Activated CD8-positive, alpha-beta memory T cell treated with anti-CD3 and anti-CD28 coated beads for 1 hour (primary cell): ENCODE data around the gene ADH5.
"Not testable (repeated sequence)": the region's sequence is repeated elsewhere in the genome, so short reads cannot be mapped to it uniquely, and the experiment has no call there.

Experiments used
- DNase-seq, 2 donors: peaks; one replicate each; pipeline ENCODE4 v3.0.0-alpha.2; 2020; ENCODE audit warnings: low read depth in 1 of 2; ENCODE audit errors: extremely low read depth in 1 of 2

Gene ADH5

GRCh38 chr4:99088023-99088449 lies 552 bp downstream of the ADH5 start:
- no peak for DNase-seq

GRCh38 chr4:99084595-99084994 lies 4.0 kb downstream of the ADH5 start:
- DNase-seq = no peak

- DNase-seq = no peak
Measured at GRCh38 chr4:99082192-99082591, 6.4 kb downstream of the ADH5 start.

- DNase-seq = not testable (repeated sequence)
Measured at GRCh38 chr4:99080869-99081268, 7.7 kb downstream of the ADH5 start.

GRCh38 chr4:99079625-99080295 lies 8.8 kb downstream of the ADH5 start:
- DNase-seq = no peak

GRCh38 chr4:99078931-99079624 lies 9.5 kb downstream of the ADH5 start:
- DNase-seq = no peak

GRCh38 chr4:99078336-99078735 lies 10.3 kb downstream of the ADH5 start:
- no peak for DNase-seq

GRCh38 chr4:99077177-99077576 lies 11.4 kb downstream of the ADH5 start:
- no peak for DNase-seq

- no peak for DNase-seq
Measured at GRCh38 chr4:99076292-99076976, 12.2 kb downstream of the ADH5 start.

- no peak for DNase-seq
Measured at GRCh38 chr4:99074816-99075215, 13.8 kb downstream of the ADH5 start.

- no peak for DNase-seq
Measured at GRCh38 chr4:99071159-99071558, 17.4 kb downstream of the ADH5 start.

GRCh38 chr4:99067617-99068016 lies 21.0 kb downstream of the ADH5 start:
- DNase-seq = no peak

- not testable (repeated sequence) for DNase-seq
Measured at GRCh38 chr4:99065521-99065920, 23.1 kb downstream of the ADH5 start.

- DNase-seq = no peak
Measured at GRCh38 chr4:99062120-99062519, 26.5 kb downstream of the ADH5 start.

GRCh38 chr4:99061048-99061700 lies 27.4 kb downstream of the ADH5 start:
- no peak for DNase-seq

GRCh38 chr4:99059550-99059949 lies 29.0 kb downstream of the ADH5 start:
- DNase-seq = no peak

- no peak for DNase-seq
Measured at GRCh38 chr4:99058228-99058627, 30.4 kb downstream of the ADH5 start.

- DNase-seq = no peak
Measured at GRCh38 chr4:99054428-99054994, 34.1 kb downstream of the ADH5 start.

- DNase-seq = no peak
Measured at GRCh38 chr4:99052902-99053301, 35.7 kb downstream of the ADH5 start.

- no peak for DNase-seq
Measured at GRCh38 chr4:99047710-99048109, 40.9 kb downstream of the ADH5 start.

GRCh38 chr4:99043346-99043745 lies 45.2 kb downstream of the ADH5 start:
- no peak for DNase-seq
